Caco-2 (cell line): ENCODE data around the gene HEXIM2. TPM values are rescaled to one million over a fixed set of nuclear protein-coding genes. Genes with fewer than 3 reads are reported as not detected.

ENCODE experiments used
- BruUV-seq: library from RNA; stranded (reverse); fragments of 400-500 nt; replicated peaks from 2 replicates; lab custom pipeline; 2021; lab: Mats Ljungman, UMichigan
- CTCF ChIA-PET: fragments of 300-600 bp; sonication (Branson Sonifier 250); formaldehyde crosslinking; loops from one replicate; lab custom pipeline; 2022; ENCODE audit warnings: antibody characterized with exemption; lab: Charles Lee
- POLR2A ChIA-PET: fragments of 300-600 bp; sonication (Branson Sonifier 250); formaldehyde crosslinking; loops from one replicate; lab custom pipeline; 2022; ENCODE audit warnings: antibody characterized with exemption; lab: Charles Lee
- DNase-seq, 2 experiments: peaks; one replicate each; pipeline versions ENCODE4 v3.0.0 to v3.0.0-alpha.2; 2020 to 2022
- H3K27me3 ChIP-seq: replicated peaks from 2 replicates; pipeline ENCODE4 v1.6.0; 2011; ENCODE audit warnings: low read length; ENCODE audit not compliant: control insufficient read depth, insufficient read depth
- H3K36me3 ChIP-seq: 2 replicates; pipeline ENCODE4 v1.5.1; 2011; ENCODE audit warnings: low read length; ENCODE audit not compliant: control insufficient read depth, insufficient read depth
- H3K4me1 ChIP-seq: fragments of 250-450 bp; sonication (Bioruptor Pico); 2 replicates; pipeline ENCODE4 v1.5.1; 2020; ENCODE audit warnings: mild to moderate bottlenecking
- H3K4me3 ChIP-seq: 2 replicates; pipeline ENCODE4 v1.5.1; 2011; ENCODE audit warnings: low read depth, mild to moderate bottlenecking, control low read depth, low read length
- H3K9me3 ChIP-seq: fragments of 250-450 bp; sonication (Bioruptor Pico); 2 replicates; pipeline ENCODE4 v1.5.1; 2020; ENCODE audit warnings: mild to moderate bottlenecking, moderate library complexity
- H3K27ac Mint-ChIP-seq: one replicate; pipeline ENCODE4 v1.8.0; 2022; ENCODE audit warnings: mixed read lengths; ENCODE audit not compliant: unreplicated experiment
- H3K27me3 Mint-ChIP-seq: one replicate; pipeline ENCODE4 v1.8.0; 2022; ENCODE audit warnings: mixed read lengths; ENCODE audit not compliant: insufficient read depth, unreplicated experiment
- H3K36me3 Mint-ChIP-seq: one replicate; pipeline ENCODE4 v1.8.0; 2022; ENCODE audit warnings: mild to moderate bottlenecking, mixed read lengths; ENCODE audit not compliant: insufficient read depth, unreplicated experiment
- H3K4me1 Mint-ChIP-seq: one replicate; pipeline ENCODE4 v1.8.0; 2022; ENCODE audit warnings: low read depth, mixed read lengths; ENCODE audit not compliant: unreplicated experiment
- H3K4me3 Mint-ChIP-seq: one replicate; pipeline ENCODE4 v1.8.0; 2022; ENCODE audit warnings: mild to moderate bottlenecking, moderate library complexity, mixed read lengths; ENCODE audit not compliant: unreplicated experiment
- H3K9me3 Mint-ChIP-seq: one replicate; pipeline ENCODE4 v1.8.0; 2022; ENCODE audit warnings: mixed read lengths; ENCODE audit not compliant: unreplicated experiment
- intact Hi-C: fragments of 100-400 bp; cut with micrococcal nuclease; formaldehyde crosslinking; loops from one replicate; pipeline ENCODE4 v1.10.0; 2022; ENCODE audit not compliant: unreplicated experiment
- total RNA-seq: library from RNA; stranded (reverse); gene quantifications from 2 replicates; pipeline ENCODE4 v1.2.3, GENCODE V29; 2022
- TF ChIP-seq, protein P1 (sequence below), 2 experiments: fragments of 200-600 bp in 1 of 2; IDR thresholded peaks; 1 replicate in 1 of 2; 2 replicates in 1 of 2; pipeline versions ENCODE4 v1.5.1 to v1.8.0; 2011 to 2022; ENCODE audit warnings: antibody characterized with exemption in 1 of 2, control low read depth in 1 of 2, inconsistent platforms in 1 of 2, low read depth in 1 of 2, low read length in 1 of 2, mild to moderate bottlenecking in 1 of 2, moderate library complexity in 1 of 2; ENCODE audit not compliant: insufficient read depth in 1 of 2, severe bottlenecking in 1 of 2, unreplicated experiment in 1 of 2

The HEXIM2 gene
- total RNA-seq, 1 experiment from 2014 or later, result 12.7 TPM

- Mint-ChIP-seq H3K36me3 (peaks cover 70% of the 10 kb centered on the region), H3K27me3 (no peaks in the 10 kb centered on the region), H3K27ac (no peak overlapping the region), H3K4me1 (peaks cover 6% of the 10 kb centered on the region), H3K9me3 (no peaks in the 10 kb centered on the region), H3K4me3 (peak overlapping the region; percentile 21)
- no peak overlapping the region for H3K4me3 ChIP-seq
- BruUV-seq, result no TSS peak
- peaks cover 7% of the 10 kb centered on the region; the same call in 1 of the 2 replicates for H3K4me1 ChIP-seq
- intact Hi-C loops, result no loop called here
- no peaks in the 10 kb centered on the region for H3K9me3 ChIP-seq
- ChIA-PET POLR2A (no interaction called here), CTCF (no interaction called here)
- H3K36me3 ChIP-seq, result peaks cover 2% of the 10 kb centered on the region; the same call in 1 of the 2 replicates
- no peak for DNase-seq
- TF ChIP-seq, protein P1, sequence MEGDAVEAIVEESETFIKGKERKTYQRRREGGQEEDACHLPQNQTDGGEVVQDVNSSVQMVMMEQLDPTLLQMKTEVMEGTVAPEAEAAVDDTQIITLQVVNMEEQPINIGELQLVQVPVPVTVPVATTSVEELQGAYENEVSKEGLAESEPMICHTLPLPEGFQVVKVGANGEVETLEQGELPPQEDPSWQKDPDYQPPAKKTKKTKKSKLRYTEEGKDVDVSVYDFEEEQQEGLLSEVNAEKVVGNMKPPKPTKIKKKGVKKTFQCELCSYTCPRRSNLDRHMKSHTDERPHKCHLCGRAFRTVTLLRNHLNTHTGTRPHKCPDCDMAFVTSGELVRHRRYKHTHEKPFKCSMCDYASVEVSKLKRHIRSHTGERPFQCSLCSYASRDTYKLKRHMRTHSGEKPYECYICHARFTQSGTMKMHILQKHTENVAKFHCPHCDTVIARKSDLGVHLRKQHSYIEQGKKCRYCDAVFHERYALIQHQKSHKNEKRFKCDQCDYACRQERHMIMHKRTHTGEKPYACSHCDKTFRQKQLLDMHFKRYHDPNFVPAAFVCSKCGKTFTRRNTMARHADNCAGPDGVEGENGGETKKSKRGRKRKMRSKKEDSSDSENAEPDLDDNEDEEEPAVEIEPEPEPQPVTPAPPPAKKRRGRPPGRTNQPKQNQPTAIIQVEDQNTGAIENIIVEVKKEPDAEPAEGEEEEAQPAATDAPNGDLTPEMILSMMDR (IDR thresholded peaks at IDR 0.05; ENCODE audit: insufficient read depth in 1 of 2, low read depth in 1 of 2, low read length in 1 of 2, severe bottlenecking in 1 of 2, unreplicated experiment in 1 of 2), result no peak
- H3K27me3 ChIP-seq, result no peaks in the 10 kb centered on the region
Observed at GRCh38 chr17:45113424-45113754, 48.3 kb upstream of the HEXIM2 start.

DNA sequence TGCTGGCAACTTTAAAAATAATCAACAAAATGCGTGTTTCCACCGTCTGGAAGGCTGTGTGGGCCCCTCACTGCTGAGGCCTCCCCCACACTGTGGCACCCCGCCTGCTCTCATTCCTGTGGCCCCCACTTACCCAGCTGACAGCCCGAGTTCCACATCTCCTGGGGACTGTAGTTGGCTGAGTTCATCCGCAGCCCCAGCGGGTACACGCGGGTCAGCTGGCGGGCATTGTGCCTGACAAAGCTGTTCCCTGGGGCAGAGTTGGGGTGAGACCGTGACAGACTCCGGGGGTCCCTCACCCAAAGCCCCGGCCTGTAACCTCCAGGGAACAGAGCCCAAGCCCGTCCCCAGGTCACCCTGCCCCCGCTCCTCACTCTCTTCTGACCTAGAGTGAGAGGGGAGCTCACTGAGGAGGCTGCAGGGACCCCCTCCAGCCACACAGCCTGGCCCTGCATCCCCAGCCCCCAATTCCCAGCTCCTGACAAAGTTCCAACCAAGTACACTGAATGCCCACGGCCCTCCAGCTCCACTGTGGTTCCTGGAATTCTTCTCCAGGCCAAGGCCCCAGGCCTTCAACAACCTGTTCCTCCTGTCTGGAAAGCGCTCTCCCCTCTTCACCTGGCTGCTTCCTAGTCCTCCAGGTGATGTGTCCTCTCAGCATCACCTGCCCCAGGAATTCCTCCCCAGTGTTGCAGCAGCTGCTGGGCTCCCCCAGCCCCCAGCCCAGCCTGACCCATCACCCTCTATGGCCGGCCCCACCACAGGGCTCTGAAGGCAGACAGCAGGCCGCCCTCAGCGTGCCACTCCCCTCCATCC lies 47.4 kb upstream of the HEXIM2 start:
- Histone ChIP-seq H3K4me1 (peaks cover 7% of the 10 kb centered on the region; the same call in 1 of the 2 replicates), H3K27me3 (no peaks in the 10 kb centered on the region), H3K36me3 (peaks cover 2% of the 10 kb centered on the region; the same call in 1 of the 2 replicates), H3K9me3 (no peaks in the 10 kb centered on the region), H3K4me3 (no peak overlapping the region)
- BruUV-seq, result no TSS peak
- Mint-ChIP-seq H3K36me3 (peaks cover 61% of the 10 kb centered on the region), H3K9me3 (no peaks in the 10 kb centered on the region), H3K4me1 (peaks cover 6% of the 10 kb centered on the region), H3K4me3 (no peak overlapping the region), H3K27ac (peak overlapping the region; percentile 67), H3K27me3 (no peaks in the 10 kb centered on the region)
- ChIA-PET CTCF (interaction anchor here (0.5 to 0.9 kb wide), 2 partner anchors 20 to 21 kb away, joined by 3 to 4 read pairs; partner anchors contain the start of gene ACBD4), POLR2A (no interaction called here)
- TF ChIP-seq, protein P1 (IDR thresholded peaks at IDR 0.05; ENCODE audit: insufficient read depth in 1 of 2, low read depth in 1 of 2, low read length in 1 of 2, severe bottlenecking in 1 of 2, unreplicated experiment in 1 of 2), result no peak
- peak; percentile 40 to 65 for DNase-seq
- intact Hi-C loops, result no loop called here

DNA sequence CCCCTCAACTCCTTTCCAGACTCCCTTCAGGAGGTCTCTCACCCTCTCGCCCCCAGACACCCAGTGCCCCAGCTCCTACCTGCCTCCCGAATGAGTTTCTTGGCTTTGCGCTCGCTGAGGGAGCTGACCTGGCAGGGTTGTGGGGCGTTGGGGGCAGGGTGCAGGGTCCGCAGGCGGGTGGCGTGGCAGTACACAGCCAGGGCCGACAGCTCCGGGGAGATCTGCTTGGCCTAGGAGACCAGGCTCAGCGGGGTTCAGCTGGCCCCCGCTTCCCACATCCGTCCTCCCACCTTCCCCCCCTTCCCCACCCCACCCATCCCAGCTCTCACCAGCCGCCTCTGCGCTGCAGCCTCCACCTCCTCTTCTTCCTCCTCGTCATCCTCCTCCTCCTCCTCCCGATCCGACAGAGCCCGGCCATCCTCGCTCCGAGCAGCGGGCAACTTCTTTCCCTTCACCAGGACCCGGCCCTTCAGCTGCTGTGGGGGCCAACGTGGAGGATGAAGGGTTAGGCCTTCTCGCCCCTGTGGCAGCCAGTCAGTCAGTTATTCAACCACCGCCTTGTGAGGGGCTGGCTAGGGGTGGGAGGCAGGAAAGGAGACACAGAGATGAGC lies 46.6 kb upstream of the HEXIM2 start:
- DNase-seq, result no peak
- H3K36me3 ChIP-seq, result peaks cover 2% of the 10 kb centered on the region; the same call in 1 of the 2 replicates
- Mint-ChIP-seq H3K9me3 (no peaks in the 10 kb centered on the region), H3K36me3 (peaks cover 54% of the 10 kb centered on the region), H3K27me3 (no peaks in the 10 kb centered on the region), H3K27ac (peak overlapping the region; percentile 67), H3K4me3 (no peak overlapping the region), H3K4me1 (peaks cover 6% of the 10 kb centered on the region)
- peaks cover 7% of the 10 kb centered on the region; the same call in 1 of the 2 replicates for H3K4me1 ChIP-seq
- ChIA-PET POLR2A (no interaction called here), CTCF (interaction anchor here (0.9 to 1.0 kb wide), 2 partner anchors 20 kb away, joined by 3 to 4 read pairs; partner anchors contain the start of gene ACBD4)
- no peaks in the 10 kb centered on the region for H3K27me3 ChIP-seq
- no peaks in the 10 kb centered on the region for H3K9me3 ChIP-seq
- BruUV-seq, result no TSS peak
- TF ChIP-seq, protein P1 (IDR thresholded peaks at IDR 0.05; ENCODE audit: insufficient read depth in 1 of 2, low read depth in 1 of 2, low read length in 1 of 2, severe bottlenecking in 1 of 2, unreplicated experiment in 1 of 2), result no peak
- no peak overlapping the region for H3K4me3 ChIP-seq
- intact Hi-C loops, result no loop called here
